Stimulated activated CD4-positive, alpha-beta T cell treated with anti-CD3 and anti-CD28 coated beads, Interleukin-4, amount 100 ng/mL, for 1 hour (primary cell): ENCODE results near the gene ARHGEF1.
"Not testable (repeated sequence)": the region's sequence is repeated elsewhere in the genome, so short reads cannot be mapped to it uniquely, and the experiment has no call there.

Experiments used
- DNase-seq: peaks from one replicate; pipeline ENCODE4 v3.0.0-alpha.2; 2020

Gene ARHGEF1

DNA sequence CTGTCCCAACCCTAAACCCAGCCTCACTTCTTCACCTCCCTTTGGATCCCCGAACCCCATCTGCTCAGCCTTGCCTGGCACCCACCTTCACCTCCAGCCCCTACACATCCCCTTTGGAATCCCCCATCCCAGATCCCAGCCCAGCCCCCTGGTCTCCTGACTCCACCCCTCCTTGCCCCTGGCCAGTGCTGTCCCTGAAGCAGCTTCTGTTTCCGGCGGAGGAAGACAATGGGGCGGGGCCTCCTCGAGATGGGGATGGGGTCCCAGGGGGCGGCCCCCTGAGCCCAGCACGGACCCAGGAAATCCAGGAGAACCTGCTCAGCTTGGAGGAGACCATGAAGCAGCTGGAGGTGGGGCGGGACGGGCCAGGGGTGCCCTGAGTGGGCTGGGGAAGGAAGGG is 23.3 kb downstream of the ARHGEF1 start:
- no peak for DNase-seq

DNA sequence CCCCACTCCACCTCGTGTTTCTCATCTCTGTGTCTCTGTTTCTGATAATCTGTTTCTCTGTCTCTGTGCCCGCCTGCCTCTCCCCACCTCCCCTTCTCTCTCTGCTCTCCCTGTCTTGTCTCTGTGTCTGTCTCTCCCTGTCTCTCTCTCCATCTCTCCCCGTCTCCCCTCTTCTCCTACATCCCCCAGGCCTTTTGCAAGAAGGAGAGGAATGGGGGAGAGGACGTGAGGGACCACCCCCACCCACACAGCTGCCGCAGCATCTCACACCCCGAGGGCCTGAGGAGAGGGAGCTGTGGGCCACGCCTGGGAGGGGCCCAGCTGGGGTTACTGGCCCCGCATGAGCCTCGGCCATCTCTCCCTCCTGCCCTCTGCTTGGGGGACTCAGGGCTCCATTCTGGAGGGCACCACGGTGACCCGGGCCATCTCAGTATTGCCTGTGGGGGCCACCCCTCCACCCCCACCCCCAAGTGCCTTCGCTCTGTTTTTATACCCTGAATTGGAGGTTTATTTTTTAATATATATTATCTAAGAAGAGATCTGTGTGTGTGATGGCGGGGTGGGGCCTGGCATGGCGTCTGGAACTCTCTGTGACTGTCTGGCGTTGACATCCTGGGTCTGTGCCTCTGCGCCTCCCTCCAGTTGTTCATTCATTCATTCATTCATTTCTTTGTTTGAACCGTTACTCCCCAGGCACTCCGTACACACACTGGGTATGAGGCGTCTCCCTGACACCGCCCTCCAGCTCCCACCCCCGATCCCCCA is 24.1 kb downstream of the ARHGEF1 start:
- no peak for DNase-seq

DNA sequence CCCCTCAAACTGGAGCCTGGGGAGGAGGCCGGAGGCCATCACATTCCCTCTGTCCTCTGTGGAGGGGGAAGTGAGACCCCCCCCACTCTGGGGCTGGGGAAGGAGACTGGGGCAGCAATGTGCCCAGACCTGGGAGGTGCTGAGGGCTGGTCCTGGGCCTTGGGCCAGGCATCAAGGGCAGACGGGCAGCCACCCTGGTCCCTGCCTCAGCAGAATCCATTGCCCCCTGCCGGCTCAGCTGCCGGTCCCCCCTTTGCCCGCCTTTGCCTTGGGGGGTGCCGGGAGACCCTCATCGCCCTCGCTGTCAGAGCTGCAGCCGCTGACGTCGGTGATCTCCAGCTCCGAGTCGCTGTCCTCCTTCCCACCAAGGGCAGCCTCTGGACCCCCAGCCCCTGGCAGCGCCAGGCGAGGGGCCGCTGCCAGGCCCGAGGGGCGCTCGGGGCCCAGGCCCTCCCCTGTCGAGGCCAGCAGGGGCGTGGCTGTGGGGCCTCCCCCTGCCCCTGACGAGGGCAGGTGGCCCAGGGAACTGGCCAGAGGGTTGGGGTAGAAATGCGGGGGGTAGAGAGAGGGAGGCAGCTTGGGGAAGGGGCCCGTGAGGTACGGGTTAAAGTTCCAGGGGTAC is 25.1 kb downstream of the ARHGEF1 start:
- no peak for DNase-seq

DNA sequence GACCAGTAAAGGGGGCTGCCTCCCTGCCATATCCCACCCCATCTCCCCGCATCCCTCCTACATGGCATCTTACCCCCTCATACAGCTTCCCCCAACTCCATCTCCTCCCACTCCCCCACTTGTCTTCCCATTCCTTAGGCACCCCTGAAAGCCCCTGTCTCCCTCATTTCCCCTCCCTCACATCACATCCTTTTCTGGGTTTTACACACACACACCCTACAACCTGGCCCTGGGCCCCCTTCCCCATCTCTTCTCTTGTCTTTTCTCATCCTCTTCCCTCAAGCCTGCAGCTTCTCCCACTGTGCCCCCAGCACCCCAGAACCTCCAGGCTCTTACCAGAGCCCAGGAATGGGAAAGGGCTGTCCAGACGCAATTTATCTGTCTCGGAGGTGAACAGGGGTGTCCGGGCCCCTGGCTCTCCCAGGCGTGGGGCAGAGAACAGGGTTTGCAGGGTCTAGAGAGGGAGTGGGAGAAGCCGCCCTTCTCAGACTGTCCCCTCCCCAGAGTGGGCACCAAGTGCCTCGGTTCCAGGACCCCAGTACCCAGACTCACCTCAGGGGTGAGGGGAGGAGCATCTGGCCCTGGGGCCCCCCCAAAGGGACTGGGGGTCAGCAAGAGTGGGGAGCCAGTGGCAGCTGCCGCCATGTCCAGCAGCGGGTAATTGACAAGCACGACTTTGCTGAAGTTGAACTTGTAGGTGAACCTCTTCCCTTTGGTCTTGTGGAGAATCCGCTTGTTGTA is 25.9 kb downstream of the ARHGEF1 start:
- DNase-seq: no peak

DNA sequence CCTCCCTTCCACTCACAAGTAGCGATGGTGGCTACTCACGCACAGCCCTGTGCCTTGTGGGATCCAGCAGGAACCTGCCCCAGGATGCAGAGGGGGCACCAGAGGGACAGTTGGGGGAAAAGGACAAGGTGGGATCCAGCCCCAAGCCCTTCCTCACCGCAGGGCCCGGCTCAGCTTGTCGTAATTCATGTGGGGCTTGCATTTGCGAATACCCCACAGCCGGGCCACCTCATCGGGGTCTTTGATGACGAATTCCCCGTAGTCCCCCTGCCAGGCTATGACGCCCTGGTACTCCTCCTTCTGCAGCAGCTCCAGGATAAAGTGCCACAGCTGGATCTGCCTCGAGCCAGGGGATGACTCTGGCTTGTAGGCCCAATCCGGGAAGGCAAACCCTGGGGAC is 26.7 kb downstream of the ARHGEF1 start:
- no peak for DNase-seq

DNA sequence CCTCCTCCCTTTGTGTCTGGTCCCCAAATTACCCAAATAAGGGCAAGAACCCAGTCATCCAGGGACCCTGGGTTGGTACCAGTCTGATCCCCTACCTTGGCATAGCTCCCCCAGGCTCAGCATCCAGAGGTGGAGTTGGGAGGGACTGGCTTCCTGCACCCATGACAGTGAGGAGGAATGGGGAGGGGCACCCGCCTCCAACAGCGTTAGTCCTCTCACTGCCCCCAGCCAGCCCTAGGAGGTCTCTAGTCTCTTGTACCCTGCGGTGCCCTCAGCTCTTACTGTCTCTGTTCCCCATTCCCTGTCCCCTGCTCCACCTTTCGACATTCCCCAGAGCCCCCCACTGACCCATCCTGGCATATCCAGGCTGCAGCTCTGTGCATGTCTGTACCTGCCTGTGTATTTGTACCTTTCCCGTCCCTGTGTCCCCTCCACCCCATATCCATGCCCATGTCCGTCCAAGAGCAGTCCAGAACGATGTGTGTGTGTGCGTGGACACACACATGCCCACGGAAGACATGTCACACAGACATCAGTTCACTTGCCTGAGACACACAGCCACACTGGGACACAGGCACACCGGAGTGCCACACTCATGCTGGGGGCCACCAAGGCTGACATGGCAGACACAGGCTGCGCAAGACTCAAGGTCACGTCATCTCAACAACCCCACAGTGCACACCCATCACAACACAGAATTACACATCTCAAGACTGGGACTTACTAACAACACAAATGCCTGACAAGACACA is 27.4 kb downstream of the ARHGEF1 start:
- DNase-seq: no peak

DNA sequence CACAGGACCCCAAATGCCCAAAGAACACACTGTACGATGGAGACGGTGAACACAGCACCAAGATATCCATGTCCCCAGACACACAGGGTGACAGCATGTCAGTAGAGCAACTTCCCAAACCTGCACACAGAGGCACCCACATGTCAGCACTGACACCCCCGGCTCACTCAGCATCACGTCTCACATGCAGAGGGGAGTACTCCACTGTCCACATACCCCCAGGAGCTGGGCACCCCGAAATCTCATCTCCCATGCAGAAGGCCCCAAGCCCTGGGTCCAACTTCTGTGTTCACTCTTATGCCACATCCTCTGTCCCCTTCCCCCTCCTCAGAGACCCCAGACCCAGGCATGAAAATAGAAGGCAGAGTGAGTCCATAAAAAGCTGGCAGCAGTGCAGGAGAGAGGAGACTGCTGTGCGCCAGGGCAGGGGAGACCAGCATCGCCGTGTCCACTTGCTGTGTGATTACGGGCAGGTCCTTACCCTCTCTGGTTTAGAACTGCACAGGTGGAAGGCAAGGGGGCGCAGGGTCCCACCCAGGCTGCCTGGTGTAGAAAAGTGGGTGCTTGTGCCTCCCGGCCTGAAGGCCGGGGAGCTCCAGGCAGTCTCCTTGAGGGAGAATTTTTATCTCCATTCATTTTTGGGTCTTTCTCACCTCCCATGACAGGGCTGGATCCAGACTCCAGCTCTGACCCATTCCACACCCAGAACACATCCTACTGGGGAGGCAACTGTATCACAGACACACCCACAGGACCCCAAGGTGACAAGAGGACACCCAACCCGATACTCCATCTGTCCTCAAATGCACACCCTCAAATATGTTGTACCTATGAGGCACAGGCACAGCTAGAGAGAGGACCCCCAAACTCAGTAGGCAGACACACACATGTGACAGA is 28.3 kb downstream of the ARHGEF1 start:
- no peak for DNase-seq

DNA sequence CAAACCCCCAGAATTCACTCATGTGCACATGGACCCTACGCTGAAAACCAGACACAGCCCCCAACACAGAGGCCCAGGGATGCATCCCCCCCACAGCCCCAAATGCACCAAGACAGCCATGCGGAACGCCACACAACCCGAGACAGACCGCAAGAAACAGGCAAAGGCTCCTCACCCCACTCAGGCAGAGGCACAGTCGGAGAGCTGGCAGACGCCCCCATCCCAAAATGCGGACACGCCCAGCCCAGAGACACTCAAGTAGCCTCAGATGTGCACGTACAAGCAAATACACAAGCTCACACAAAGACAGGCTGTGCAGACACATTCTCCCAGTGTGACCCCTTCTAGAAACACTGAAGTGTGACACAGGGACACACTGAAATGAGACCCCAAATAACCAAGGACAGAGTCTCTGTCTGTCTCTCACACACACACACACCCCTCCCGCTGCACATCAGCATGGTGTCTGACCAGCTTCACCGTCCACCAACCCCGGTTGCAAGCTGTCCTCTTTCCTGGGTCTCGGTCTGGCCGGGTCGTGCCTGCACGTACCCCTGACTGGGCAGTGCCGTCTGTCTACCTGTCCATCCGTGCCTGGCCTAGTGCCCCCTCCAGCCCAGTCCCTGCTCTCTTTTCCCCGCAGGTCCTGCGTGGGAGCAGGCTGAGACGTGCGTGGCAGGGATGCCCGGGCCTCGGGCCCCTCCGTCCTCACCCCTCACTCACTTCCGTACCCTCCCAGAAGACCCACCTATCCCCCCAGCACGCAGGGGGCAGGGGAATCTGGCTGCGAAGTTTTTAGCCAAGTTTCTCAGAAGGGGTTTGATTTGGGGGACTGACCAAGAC is 29.1 kb downstream of the ARHGEF1 start:
- no peak for DNase-seq

DNA sequence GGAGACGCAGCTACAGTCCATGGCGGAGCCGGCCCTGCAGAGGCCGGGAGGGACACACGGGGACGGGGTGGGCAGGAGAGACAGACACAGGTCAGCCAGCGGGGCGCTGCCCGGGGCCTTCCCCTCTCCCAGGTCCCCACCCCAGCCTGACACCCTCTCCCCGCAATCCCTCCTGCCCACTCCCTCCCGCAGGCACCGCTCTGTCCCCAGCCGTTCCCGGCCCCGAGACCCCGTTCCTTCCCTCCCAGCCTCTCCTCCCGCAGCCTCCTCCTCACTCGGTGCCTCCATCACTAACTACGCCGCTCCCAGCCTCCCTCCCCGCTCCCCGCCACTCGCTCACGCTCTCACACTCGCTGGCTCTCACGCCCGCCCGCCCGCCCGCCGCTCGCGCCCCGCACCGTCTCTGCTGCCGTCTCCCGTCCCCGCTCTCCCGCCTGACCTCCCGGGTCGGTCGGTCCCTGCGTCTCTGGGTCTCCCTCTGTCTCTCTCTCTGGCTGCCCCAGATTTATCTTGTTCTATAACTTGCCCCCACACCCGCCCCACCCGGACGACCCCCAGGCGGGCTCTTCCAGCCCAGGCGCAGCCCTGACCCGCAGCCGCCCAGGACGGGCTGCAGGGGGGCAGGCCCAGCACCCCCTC is 30.0 kb downstream of the ARHGEF1 start:
- no peak for DNase-seq

DNA sequence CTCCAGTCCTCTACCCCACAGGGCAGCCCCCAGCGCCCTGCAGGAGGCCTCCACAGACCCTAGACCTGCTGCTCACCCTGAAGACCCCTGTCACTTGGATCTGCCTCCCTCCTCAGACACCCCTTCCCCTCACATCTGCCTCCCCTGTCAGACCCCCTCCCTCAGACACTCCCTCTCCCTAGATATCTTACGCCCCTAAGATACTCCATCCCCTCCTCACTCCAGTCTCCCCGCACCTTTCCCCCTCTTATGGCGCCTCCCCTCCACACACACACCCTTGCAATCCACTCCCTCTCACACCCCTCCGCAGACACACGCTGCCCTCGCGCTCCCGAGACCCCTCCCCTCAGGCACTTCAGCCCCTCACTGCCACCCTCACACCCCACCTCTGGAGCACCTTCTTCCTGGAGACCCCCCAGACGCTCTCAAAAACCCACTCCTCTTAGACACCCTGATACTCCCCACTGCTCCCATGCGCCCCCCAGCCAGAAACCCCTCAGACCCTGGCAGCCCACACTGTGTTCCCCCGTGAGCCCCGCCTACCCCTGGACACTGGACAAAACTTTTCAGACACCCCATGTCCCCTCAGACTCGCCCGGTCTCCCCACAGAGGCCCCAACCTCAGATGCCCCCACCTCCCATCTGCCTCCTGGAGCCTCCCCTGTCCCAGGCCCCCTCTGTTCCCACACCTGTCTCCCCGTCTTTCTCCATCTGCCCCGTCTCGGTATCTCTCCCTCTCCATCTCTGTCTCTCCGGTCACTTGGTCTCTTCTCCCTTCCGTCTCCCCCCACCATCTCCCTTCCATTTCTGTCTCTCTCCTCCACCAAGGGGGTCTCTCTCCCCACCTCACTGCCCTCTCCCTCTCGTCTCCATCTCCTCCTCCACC is 30.8 kb downstream of the ARHGEF1 start:
- no peak for DNase-seq

DNA sequence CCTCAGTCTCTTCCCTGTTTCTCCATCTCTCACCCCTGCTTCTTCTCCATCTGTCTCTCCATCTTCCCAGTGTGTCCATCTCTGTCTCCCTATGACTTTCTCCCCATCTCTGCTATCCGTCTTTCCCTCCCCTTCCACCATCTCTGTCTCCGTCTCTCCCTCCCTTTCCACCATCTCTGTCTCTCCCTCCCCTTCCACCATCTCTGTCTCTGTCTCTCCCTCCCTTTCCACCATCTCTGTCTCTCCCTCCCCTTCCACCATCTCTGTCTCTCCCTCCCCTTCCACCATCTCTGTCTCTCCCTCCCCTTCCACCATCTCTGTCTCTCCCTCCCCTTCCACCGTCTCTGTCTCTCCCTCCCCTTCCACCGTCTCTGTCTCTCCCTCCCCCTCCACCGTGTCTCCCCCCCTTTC is 31.4 kb downstream of the ARHGEF1 start:
- DNase-seq: not testable (repeated sequence)

DNA sequence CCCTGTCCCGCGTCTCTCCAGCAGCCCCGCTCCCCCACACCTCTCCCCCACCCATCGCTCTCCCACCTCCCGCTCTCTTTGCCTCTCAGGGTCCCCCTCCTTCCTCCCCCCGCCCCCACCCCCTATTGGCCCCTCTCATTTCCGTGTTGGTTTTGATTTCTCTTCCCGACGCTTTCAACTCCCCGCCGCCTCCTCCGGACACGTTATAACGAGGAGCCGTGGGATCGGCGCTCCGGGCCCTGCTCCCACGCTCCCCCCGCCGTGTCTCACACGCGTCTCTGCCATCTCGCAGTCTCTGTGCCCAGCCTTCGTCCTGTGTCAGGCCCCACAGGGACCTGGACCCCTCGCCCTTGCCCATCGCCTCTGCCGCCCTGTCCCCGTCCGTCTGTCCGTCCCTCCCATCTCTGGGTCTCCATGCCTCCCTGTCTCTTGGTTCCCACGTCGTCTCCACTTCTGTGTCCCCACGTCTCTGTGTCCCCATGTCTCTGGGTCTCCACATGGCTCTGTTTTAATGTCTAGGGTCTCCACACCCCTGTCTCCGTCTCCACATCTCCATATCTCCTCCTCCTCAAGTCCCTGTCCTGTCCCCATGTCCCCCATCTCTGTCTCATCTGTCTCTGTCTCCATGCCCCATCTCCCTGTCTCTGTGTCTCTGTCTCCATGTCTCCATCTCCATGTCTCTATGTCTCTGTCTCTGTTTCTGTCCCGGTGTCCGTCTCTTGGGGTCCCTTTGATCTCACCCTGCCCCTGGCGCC is 32.2 kb downstream of the ARHGEF1 start:
- DNase-seq: no peak

DNA sequence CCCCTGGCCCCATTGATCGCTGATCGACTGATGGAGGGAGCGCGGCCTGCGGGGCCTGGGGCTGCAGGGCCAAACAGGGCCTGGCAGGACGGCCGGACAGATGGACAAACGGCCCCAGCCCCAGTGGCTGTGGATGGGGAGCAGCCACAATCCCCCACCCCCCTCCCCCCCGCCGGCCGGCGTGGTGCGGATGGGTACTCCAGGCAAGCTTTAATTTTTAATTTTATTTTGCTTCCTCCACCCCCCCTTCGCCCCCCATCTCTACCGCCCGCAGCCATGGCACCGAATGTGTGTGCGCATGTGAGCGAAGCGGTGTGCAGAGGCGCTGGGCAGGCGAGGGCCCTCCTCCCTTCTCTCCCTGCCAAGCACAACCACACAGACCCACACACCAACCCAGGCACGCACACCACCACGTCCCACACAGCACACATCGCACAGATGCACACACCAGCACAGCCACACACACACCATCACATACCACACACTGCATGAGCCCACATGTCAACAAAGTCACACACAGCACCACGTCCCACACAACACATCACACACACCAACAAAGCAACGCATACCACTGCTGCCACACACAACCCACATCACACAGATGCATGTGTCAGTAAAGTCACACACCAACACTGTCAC is 32.9 kb downstream of the ARHGEF1 start:
- DNase-seq: no peak

DNA sequence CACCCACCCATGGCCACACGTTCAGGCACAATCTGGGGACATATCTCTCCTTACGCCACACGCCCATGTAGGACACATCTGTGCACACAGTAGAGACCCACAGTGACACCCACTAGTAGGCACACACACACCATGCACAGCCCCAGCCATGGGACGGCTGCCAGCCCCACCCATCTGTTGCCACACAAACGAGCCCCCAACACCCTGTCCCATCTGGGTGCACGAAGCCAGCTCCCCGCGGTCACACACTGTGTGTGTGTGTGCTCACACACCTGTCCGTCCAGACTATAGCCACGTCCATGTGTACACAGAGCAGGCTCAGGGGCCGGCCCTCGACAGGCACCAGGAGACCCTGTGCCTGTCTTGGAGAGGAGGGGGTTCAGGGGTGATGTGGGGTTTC is 34.7 kb downstream of the ARHGEF1 start:
- no peak for DNase-seq

DNA sequence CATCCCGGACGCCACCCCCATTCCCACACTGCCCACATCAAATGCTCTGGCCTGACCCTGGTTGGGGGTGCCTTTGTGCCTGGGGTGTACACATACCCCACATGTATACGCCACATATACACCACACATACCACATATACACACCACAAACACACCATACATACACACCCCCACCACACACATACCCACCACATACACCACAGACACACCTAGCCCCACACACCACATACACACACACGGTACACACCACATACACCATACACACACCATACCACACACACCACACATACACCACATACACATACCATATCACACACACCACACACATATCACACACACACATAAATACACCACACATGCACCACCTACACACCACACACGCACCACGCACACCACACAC is 35.1 kb downstream of the ARHGEF1 start:
- no peak for DNase-seq

DNA sequence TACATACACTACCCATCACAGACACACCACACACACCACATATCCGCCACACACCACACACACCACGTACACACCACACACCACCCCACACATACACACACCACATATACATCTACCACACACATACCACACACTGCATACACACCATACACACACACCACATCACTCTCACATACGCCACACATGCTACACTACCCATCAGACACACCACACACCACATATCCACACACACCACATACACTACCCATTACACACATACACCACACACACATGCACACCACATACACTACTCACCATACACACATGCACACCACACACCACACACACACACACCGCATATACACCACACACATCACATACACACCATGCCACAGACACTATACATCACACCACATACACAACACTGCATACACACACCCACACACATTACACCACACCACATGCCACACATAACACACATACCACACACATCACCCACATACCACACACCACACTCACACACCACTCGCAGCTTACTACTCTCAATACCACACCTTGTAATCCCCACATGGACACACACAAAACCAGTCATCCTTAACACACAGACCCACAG is 35.8 kb downstream of the ARHGEF1 start:
- no peak for DNase-seq

DNA sequence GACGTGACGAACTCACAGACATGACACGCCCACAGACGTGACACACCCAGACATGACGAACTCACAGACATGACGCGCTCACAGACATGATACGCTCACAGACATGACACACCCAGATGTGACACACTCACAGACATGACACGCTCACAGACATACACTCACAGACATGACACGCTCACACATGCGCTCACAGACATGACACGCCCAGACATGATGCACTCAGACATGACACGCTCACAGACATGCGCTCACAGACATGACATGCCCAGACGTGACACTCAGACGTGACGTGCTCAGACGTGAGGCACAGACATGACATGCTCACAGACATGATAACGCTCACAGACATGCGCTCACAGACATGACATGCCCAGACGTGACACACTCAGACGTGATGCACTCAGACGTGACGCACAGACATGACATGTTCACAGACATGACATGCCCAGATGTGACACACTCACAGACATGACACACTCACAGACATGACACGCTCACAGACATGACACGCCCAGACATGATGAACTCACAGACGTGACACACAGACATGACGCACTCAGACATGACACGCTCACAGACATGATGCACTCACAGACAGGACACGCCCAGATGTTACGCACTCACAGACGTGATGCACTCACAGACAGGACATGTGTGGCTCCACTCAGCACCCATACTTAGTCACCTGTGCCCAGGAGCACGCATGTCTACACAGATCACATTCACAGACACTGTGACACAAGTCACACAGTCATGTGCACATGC is 37.1 kb downstream of the ARHGEF1 start:
- DNase-seq: no peak
